Activated naive CD8-positive, alpha-beta T cell treated with anti-CD3 and anti-CD28 coated beads, Interleukin-2, amount 10 ng/mL, durations not matched to agents 7 days and 5 days (primary cell): ENCODE data around the gene PTAFR. TPM values are rescaled to one million over a fixed set of nuclear protein-coding genes. Genes with fewer than 3 reads are reported as not detected.

ENCODE experiments used
- ATAC-seq: fragments of 150-1000 bp; cut with Tn5 transposase; one replicate; pipeline ENCODE4 v1.10.0; 2021; ENCODE audit warnings: low read depth, moderate library complexity
- POLR2A ChIA-PET: fragments of 350-600 bp; sonication (Branson Sonifier 250); formaldehyde crosslinking; loops from one replicate; lab custom pipeline; 2021; ENCODE audit warnings: antibody characterized with exemption; lab: Charles Lee
- DNase-seq: peaks from one replicate; pipeline ENCODE4 v3.0.0; 2021
- H3K27ac Mint-ChIP-seq: one replicate; pipeline ENCODE4 v1.8.0; 2022; ENCODE audit warnings: mild to moderate bottlenecking, mixed read lengths
- H3K27me3 Mint-ChIP-seq: one replicate; pipeline ENCODE4 v1.8.0; 2022; ENCODE audit warnings: mild to moderate bottlenecking, moderate library complexity, mixed read lengths
- H3K36me3 Mint-ChIP-seq: one replicate; pipeline ENCODE4 v1.8.0; 2021; ENCODE audit warnings: mild to moderate bottlenecking, mixed read lengths
- H3K4me1 Mint-ChIP-seq: one replicate; pipeline ENCODE4 v1.8.0; 2021; ENCODE audit warnings: mixed read lengths
- H3K4me3 Mint-ChIP-seq: one replicate; pipeline ENCODE4 v1.8.0; 2022; ENCODE audit warnings: mild to moderate bottlenecking, moderate library complexity, mixed read lengths
- H3K9me3 Mint-ChIP-seq: one replicate; pipeline ENCODE4 v1.8.0; 2021; ENCODE audit warnings: mixed read lengths
- total RNA-seq, 2 experiments: library from RNA; stranded (reverse); gene quantifications; one replicate each; pipeline ENCODE4 v1.2.3, GENCODE V29; 2021

The PTAFR gene
- total RNA-seq, 2 experiments from 2014 or later, result 0.99 to 1.1 TPM

DNA sequence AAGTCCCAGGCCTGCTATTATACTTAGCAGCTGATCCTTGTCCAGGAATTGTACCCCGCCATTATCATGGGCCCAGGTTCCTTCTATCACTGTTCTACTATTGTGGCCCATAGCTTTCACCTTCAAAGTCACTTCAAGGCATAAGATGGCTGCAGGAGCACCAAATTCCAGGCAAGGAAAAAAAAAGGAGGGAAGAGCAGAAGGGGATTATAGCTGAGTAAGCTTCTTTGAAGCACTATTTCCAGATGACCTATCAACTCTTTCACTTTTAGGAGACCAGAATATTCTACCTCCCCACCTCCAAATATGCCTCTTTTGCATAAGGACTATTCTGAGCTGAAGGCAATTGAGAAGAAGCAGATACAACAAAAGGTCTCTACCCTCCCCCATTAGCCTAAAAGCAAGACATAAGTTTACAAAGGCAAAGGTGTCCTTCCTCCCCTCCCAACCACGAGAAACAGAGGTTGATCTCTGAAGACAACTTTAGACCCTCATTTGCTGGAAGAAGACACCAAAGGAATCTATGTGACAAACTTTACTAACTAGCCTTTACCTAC lies 41.8 kb downstream of the PTAFR start:
- Mint-ChIP-seq H3K36me3 (no peaks in the 10 kb centered on the region), H3K27ac (no peak overlapping the region), H3K9me3 (peaks cover 4% of the 10 kb centered on the region), H3K4me3 (no peak overlapping the region), H3K4me1 (peaks cover 16% of the 10 kb centered on the region), H3K27me3 (peaks cover 56% of the 10 kb centered on the region)
- ATAC-seq (no peak), DNase-seq (no peak)
- POLR2A ChIA-PET, result interaction anchor here (0.7 kb wide), 1 partner anchor 8 kb away, joined by 7 read pairs; no protein-coding TSS in a partner anchor

DNA sequence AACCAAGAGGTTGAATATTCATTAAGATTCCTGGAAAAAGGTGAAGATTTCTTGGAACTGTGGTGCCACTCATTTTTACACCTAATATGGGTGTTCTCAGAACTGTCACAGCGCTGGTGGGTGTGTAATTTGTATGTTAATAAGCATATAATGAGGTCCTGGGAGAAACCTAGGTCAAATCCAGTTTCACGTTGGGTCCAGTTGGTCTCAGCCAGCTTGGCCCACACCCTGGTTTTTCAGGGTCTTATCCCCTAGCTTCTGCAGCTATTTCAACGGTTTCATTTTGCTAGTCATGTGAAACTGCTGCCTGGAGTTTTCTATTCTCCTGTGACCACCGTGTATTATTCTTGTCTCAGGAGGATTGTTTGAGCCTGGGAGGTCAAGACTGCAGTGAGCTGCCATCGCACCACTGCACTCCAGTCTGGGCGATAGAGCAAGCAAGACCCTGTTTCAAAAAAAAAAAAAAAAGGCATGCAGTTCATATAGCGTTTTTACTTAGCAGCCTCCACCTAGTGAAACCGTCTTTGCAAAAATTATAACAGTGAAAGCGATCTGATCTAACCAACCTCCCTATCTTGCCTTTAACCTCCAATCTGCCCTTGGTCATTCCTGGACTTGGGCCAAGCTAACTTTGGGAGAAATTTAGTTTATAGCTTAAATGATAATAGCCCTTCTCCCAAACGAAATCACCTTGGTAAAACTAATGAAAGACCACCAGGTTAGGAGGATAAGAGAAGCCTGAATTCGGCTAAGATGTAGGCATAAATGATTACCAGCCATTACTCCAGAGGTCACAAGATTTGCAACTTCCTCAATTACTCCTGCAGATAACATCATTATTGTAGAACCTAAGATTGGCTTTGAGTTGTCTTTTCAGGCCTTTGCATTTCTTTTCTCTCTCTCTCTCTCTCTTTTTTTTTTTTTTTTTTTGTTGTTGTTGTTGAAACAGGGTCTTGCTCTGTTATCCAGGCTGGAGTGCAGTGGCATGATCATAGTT lies 44.0 kb downstream of the PTAFR start:
- no peak for ATAC-seq
- no peaks in the 10 kb centered on the region for H3K36me3 Mint-ChIP-seq
- no peak for DNase-seq
- H3K9me3 Mint-ChIP-seq, result peaks cover 4% of the 10 kb centered on the region
- no peak overlapping the region for H3K4me3 Mint-ChIP-seq
- H3K27me3 Mint-ChIP-seq, result peaks cover 56% of the 10 kb centered on the region
- no peak overlapping the region for H3K27ac Mint-ChIP-seq
- peaks cover 19% of the 10 kb centered on the region for H3K4me1 Mint-ChIP-seq
- POLR2A ChIA-PET, result interaction anchor here (0.7 kb wide), 1 partner anchor 16 kb away, joined by 4 read pairs; no protein-coding TSS in a partner anchor

DNA sequence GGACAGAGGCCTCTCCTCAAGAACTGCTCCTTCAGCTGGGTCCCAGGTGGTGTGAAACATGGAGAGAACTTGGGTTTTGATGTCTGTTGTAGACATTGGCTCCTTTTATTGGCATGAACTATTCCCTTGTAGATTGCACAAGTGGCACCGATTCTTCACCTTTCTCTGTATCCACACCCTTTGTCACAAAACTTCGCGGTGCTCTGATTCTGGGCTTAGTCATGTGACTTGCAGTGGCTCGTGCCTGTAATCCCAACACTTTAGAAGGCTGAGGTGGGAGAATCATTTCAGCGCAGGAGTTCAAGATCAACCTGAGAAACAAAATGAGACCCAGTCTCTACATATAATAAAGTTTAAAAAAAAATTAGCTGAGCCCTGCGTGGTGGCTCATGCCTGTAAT lies 45.6 kb downstream of the PTAFR start:
- DNase-seq, result no peak
- H3K27ac Mint-ChIP-seq, result no peak overlapping the region
- POLR2A ChIA-PET, result no interaction called here

DNA sequence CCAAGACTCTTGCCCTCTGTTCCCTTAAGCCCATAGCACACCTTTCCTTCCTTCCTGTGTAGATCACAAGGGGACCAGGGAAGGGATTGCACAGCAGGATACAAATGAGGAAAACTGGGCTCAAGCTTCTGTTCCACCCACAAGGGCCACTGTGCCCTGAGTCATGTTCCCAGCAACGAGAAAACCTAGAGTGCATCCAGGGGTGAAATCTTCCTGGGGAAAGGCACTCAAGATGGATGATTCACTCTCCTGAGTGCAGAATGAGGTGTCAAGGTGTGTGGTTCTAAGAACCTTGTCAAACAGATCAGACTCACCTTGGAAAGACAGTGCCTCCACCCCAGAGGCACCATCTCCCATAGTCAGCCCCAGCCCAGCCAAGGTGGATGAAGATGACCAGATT lies 47.3 kb downstream of the PTAFR start:
- H3K9me3 Mint-ChIP-seq, result peaks cover 4% of the 10 kb centered on the region
- peaks cover 18% of the 10 kb centered on the region for H3K4me1 Mint-ChIP-seq
- POLR2A ChIA-PET, result no interaction called here
- no peak for ATAC-seq
- DNase-seq, result no peak
- no peak overlapping the region for H3K27ac Mint-ChIP-seq
- no peak overlapping the region for H3K4me3 Mint-ChIP-seq
- peaks cover 45% of the 10 kb centered on the region for H3K27me3 Mint-ChIP-seq
- H3K36me3 Mint-ChIP-seq, result no peaks in the 10 kb centered on the region

More for the DNA sequence above, 45.6 kb downstream of the PTAFR start:
- Mint-ChIP-seq H3K9me3 (peaks cover 4% of the 10 kb centered on the region), H3K27me3 (peaks cover 54% of the 10 kb centered on the region), H3K36me3 (no peaks in the 10 kb centered on the region), H3K4me1 (peaks cover 18% of the 10 kb centered on the region), H3K4me3 (no peak overlapping the region)
- no peak for ATAC-seq

DNA sequence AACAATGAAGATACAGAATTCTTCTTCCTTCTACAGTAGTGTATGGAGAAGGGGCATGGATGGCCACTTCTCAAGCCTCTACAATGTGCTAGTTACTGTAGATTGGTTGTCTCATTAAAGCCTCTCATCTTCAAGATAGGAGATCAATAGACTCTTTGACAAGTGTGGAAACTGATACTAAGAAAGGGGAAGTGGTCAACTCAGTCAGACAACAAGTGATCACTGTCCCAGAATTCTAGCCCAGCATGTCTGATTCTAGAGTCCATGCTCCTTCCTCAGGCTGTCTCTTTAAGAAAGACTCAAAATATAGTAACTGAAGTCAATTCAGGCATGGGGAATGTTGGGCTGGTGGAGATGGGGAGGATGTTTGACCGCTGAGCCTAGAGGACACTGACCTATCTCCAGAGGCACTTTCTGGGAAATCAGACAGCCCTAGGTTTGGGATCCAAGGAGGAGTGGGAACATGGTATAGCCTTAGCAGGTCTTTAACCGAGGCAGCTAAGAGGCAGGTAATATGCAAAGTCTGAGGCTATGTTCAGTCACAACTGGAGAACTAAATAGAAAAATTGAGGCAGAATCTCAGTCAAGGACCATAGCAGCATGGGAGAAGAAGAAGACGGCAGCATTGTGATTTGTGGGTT lies 48.8 kb downstream of the PTAFR start:
- DNase-seq (no peak), ATAC-seq (no peak)
- H3K36me3 Mint-ChIP-seq, result no peaks in the 10 kb centered on the region
- H3K27ac Mint-ChIP-seq, result no peak overlapping the region
- peaks cover 41% of the 10 kb centered on the region for H3K27me3 Mint-ChIP-seq
- H3K4me3 Mint-ChIP-seq, result no peak overlapping the region
- H3K4me1 Mint-ChIP-seq, result peaks cover 20% of the 10 kb centered on the region
- H3K9me3 Mint-ChIP-seq, result peaks cover 2% of the 10 kb centered on the region
- POLR2A ChIA-PET, result no interaction called here

DNA sequence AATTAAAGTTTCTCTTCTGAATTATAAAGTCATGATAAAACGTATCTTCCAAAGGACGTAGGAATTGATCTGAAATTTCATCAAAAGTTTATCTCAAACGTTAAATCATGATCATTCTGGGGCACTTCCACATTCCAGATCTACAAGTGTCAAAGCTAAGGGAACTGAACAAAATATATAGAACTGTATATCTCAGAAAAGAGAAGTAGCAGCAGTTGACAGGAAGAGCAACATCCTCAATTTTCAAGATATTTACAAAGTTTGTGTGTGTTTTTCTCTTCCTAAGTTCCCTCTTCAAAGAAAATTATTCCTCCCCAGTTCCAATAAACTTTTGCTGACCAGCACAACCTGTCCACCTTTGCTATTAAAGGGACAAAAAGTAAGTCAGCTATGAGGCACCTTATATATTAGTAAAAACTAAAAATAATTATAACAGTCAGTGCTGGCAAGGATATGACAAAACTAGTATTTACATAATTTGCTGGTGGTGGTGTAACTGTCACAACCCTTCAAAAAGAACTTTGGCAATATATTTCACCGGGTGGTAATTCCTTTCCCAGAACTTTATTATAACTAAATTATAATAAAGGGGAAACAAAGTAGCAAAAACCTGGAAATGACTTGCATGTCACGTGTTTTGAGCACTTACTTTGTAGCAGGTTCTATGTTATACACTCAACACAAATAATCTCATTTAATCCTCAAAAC lies 49.6 kb downstream of the PTAFR start:
- POLR2A ChIA-PET, result no interaction called here
- H3K4me3 Mint-ChIP-seq, result no peak overlapping the region
- ATAC-seq (no peak), DNase-seq (no peak)
- H3K27me3 Mint-ChIP-seq, result peaks cover 40% of the 10 kb centered on the region
- peaks cover 16% of the 10 kb centered on the region for H3K4me1 Mint-ChIP-seq
- no peaks in the 10 kb centered on the region for H3K36me3 Mint-ChIP-seq
- H3K27ac Mint-ChIP-seq, result no peak overlapping the region
- peaks cover 2% of the 10 kb centered on the region for H3K9me3 Mint-ChIP-seq

DNA sequence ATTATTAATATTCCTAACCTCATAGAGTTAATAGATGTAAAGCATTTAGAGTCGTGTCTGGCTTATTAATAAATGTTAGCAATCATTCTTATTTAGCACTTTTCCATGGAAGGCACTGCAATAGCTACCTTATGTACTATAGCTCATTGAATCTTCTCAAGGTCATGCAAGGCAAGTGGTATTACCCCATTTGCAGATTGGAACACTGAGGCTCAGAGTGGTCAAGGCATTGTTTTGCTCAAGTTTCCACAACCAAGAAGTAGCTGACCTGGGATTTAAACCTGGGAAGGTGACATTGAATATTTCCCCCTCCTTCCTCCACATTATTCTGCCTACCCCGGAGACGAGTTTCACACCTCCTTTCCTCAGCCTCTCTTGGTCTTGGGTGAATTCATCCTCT lies 50.3 kb downstream of the PTAFR start:
- H3K4me1 Mint-ChIP-seq, result peaks cover 14% of the 10 kb centered on the region
- H3K27ac Mint-ChIP-seq, result no peak overlapping the region
- H3K9me3 Mint-ChIP-seq, result peaks cover 2% of the 10 kb centered on the region
- no peaks in the 10 kb centered on the region for H3K36me3 Mint-ChIP-seq
- no peak for ATAC-seq
- peaks cover 38% of the 10 kb centered on the region for H3K27me3 Mint-ChIP-seq
- H3K4me3 Mint-ChIP-seq, result no peak overlapping the region
- DNase-seq, result no peak
- POLR2A ChIA-PET, result no interaction called here

DNA sequence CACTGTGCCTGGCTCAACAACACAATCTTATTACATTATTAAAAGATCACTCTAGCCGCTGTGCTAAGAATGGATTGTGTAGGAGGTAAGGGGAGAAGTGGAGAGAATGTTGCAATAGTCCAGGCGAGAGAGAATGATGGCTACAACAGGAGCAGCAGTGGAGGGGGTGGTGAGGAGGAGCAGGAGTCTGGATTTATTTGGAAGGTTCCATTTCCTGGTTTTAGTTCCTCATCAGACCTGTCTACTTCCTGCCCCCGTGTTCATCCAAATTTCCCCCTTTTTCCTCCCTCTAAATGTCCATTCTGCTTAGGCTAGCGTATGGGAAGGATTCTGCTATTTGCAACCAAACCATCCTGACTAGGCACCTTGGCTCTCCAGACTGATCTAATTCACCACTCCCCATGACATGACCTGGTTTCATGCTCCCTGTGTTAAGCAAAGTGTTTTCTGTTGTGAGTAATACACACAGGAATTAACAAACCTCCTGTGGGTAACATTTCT lies 53.0 kb downstream of the PTAFR start:
- Mint-ChIP-seq H3K9me3 (no peaks in the 10 kb centered on the region), H3K36me3 (no peaks in the 10 kb centered on the region), H3K27ac (no peak overlapping the region), H3K27me3 (peaks cover 41% of the 10 kb centered on the region), H3K4me1 (peaks cover 15% of the 10 kb centered on the region), H3K4me3 (no peak overlapping the region)
- no peak for ATAC-seq
- DNase-seq, result no peak
- POLR2A ChIA-PET, result no interaction called here

DNA sequence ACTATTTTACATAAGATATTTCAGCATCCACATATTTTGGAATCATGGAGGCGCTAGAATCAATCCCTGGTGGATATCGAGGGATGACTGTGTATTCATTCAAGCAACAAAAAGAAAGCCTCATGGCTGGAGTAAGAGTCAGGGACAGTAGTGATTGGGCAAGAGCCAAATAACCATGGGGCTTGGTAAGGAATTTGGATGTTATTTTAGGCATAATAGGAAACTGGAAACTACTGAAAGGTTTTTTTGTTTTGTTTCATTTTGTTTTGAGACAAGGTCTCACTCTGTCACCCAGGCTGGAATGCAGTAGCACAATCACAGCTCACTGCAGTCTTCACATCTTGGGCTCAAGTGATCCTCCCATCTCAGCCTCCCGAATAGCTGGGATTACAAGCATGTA lies 54.3 kb downstream of the PTAFR start:
- POLR2A ChIA-PET, result no interaction called here
- no peak overlapping the region for H3K4me3 Mint-ChIP-seq
- no peaks in the 10 kb centered on the region for H3K36me3 Mint-ChIP-seq
- peaks cover 39% of the 10 kb centered on the region for H3K27me3 Mint-ChIP-seq
- no peak overlapping the region for H3K27ac Mint-ChIP-seq
- H3K9me3 Mint-ChIP-seq, result no peaks in the 10 kb centered on the region
- peaks cover 8% of the 10 kb centered on the region for H3K4me1 Mint-ChIP-seq
- no peak for DNase-seq
- ATAC-seq, result no peak

DNA sequence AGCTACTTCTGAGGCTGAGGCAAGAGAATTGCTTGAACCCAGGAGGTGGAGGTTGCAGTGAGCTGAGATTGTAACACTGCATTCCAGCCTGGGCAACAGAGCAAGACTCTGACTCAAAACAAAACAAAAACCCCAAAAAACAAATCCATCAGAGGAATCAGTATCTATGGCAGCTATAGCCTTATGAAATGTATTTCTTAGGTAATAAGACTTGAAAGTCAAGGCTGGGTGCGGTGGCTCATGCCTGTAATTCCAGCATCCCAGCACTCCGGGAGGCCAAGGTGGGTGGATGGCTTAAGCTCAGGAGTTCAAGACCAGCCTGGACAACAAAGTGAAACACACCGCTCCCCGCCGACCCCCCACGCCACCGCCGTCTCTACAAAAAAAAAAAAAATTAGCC lies 56.9 kb downstream of the PTAFR start:
- Mint-ChIP-seq H3K27ac (no peak overlapping the region), H3K9me3 (no peaks in the 10 kb centered on the region), H3K4me3 (no peak overlapping the region), H3K36me3 (no peaks in the 10 kb centered on the region), H3K27me3 (peaks cover 30% of the 10 kb centered on the region), H3K4me1 (peaks cover 16% of the 10 kb centered on the region)
- ATAC-seq (no peak), DNase-seq (no peak)
- POLR2A ChIA-PET, result no interaction called here

DNA sequence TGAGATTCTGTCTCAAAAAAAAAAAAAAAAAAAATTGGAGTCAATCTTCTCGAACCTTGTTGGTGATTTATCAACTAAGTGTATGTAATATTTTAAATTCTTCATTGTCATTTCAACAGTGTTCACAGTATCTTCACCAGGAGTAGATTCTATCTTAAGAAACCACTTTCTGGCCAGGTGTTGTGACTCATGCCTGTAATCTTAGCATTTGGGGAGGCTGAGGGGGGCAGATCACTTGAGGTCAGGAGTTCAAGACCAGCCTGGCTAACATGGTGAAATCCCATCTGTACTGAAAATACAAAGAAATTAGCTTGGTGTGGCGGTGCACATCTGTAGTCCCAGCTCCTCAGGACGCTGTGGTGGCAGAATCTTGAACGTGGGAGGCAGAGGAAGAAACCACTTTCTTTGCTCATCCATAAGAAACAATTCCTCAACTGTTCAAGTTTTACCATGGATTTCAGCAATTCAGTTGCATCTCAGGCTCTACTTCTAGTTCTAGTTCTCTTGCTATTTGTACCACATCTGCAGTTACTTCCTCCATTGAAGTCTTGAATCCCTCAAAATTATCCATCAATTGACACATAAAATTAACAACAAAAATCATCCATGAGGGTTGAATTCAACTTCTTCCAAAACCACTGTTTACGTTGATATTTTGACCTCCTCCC lies 57.7 kb downstream of the PTAFR start:
- no peaks in the 10 kb centered on the region for H3K9me3 Mint-ChIP-seq
- POLR2A ChIA-PET, result interaction anchor here (0.7 kb wide), 1 partner anchor 9 kb away, joined by 4 read pairs; no protein-coding TSS in a partner anchor
- no peak for ATAC-seq

DNA sequence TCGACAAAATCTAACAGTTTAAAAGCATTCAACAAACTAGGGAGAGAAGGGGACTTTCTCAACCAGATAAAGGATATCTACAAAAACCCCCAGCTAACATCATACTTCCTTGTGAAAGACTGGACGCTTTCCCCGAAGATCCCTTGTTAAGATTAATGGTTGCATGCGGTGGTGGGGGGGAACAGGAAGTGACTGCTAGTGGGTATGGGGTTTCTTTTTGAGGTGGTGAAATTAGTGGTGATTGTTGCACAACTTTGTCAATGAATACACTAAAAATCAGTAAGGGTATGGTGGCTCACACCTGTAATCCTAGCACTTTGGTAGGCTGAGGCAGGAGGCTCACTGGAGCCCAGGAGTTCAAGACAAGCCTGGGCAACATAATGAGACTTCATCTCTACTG lies 61.2 kb downstream of the PTAFR start:
- Mint-ChIP-seq H3K36me3 (peaks cover 2% of the 10 kb centered on the region), H3K4me1 (peaks cover 32% of the 10 kb centered on the region), H3K27me3 (peaks cover 27% of the 10 kb centered on the region), H3K4me3 (peak overlapping the region; percentile 57), H3K9me3 (peaks cover 1% of the 10 kb centered on the region), H3K27ac (peak overlapping the region; percentile 85)
- ATAC-seq, result peak; percentile 54
- peak; percentile 39 for DNase-seq
- POLR2A ChIA-PET, result interaction anchor here (0.9 to 1.2 kb wide), 2 partner anchors 85 to 141 kb away, joined by 3 to 8 read pairs; no protein-coding TSS in a partner anchor

More for the DNA sequence above, 57.7 kb downstream of the PTAFR start:
- DNase-seq, result no peak
- peaks cover 33% of the 10 kb centered on the region for H3K27me3 Mint-ChIP-seq
- no peak overlapping the region for H3K27ac Mint-ChIP-seq
- no peaks in the 10 kb centered on the region for H3K36me3 Mint-ChIP-seq
- no peak overlapping the region for H3K4me3 Mint-ChIP-seq
- peaks cover 18% of the 10 kb centered on the region for H3K4me1 Mint-ChIP-seq
